Endodermal cell (in vitro differentiated cells): ENCODE measurements around the gene DCST2. TPM values are rescaled to one million over a fixed set of nuclear protein-coding genes. Genes with fewer than 3 reads are reported as not detected.

Experiments used
- DNase-seq: peaks from one replicate; pipeline ENCODE4 v3.0.0-alpha.2; 2017
- H3K27ac ChIP-seq: 2 replicates; pipeline ENCODE4 v1.5.1; 2013; ENCODE audit warnings: mild to moderate bottlenecking, low read depth, low read length, moderate library complexity
- H3K27me3 ChIP-seq: 2 replicates; pipeline ENCODE4 v1.6.1; 2013; ENCODE audit warnings: mild to moderate bottlenecking, low read length, moderate library complexity; ENCODE audit not compliant: insufficient read depth, control insufficient read depth, poor library complexity, severe bottlenecking
- H3K36me3 ChIP-seq: 2 replicates; pipeline ENCODE4 v1.7.0; 2013; ENCODE audit warnings: mild to moderate bottlenecking, low read length, moderate library complexity; ENCODE audit not compliant: control insufficient read depth, insufficient read depth
- H3K4me1 ChIP-seq: one replicate; pipeline ENCODE4 v1.7.0; 2013; ENCODE audit warnings: low read length; ENCODE audit not compliant: control insufficient read depth, insufficient read depth
- H3K4me3 ChIP-seq: 2 replicates; pipeline ENCODE4 v1.5.1; 2013; ENCODE audit warnings: mild to moderate bottlenecking, low read length, moderate library complexity
- H3K9ac ChIP-seq: 2 replicates; pipeline ENCODE4 v1.6.1; 2013; ENCODE audit warnings: mild to moderate bottlenecking, low read length, moderate library complexity; ENCODE audit not compliant: poor library complexity, severe bottlenecking; ENCODE audit errors: extremely low read depth
- H3K9me3 ChIP-seq: 2 replicates; pipeline ENCODE4 v1.6.1; 2013; ENCODE audit warnings: mild to moderate bottlenecking, low read length, moderate library complexity; ENCODE audit not compliant: control insufficient read depth
- H3K27ac Mint-ChIP-seq: 2 replicates; pipeline ENCODE4 v1.8.0; 2020; ENCODE audit warnings: mixed read lengths
- H3K27me3 Mint-ChIP-seq: 2 replicates; pipeline ENCODE4 v1.8.0; 2021; ENCODE audit warnings: mild to moderate bottlenecking, mixed read lengths; ENCODE audit not compliant: insufficient read depth
- H3K36me3 Mint-ChIP-seq: 2 replicates; pipeline ENCODE4 v1.8.0; 2020; ENCODE audit warnings: low read depth, mixed read lengths
- H3K4me1 Mint-ChIP-seq: 2 replicates; pipeline ENCODE4 v1.8.0; 2020; ENCODE audit warnings: mixed read lengths
- H3K4me3 Mint-ChIP-seq: 2 replicates; pipeline ENCODE4 v1.8.0; 2020; ENCODE audit warnings: mild to moderate bottlenecking, moderate library complexity, mixed read lengths
- H3K9me3 Mint-ChIP-seq: 2 replicates; pipeline ENCODE4 v1.8.0; 2020; ENCODE audit warnings: mild to moderate bottlenecking, mixed read lengths
- CTCF ChIP-seq: fragments of 200-600 bp; sonication (generic); conservative IDR thresholded peaks from 2 replicates; pipeline ENCODE4 v1.5.0; 2021; ENCODE audit warnings: antibody characterized with exemption, mild to moderate bottlenecking
- WGBS, 2 experiments: methylation state at CpG; one replicate each; pipeline versions ENCODE4 v1.1.5 to v1.1.7; 2013; ENCODE audit warnings: missing lambda C conversion rate in 2 of 2, mixed read lengths in 1 of 2; ENCODE audit not compliant: insufficient coverage in 1 of 2, insufficient read length in 1 of 2; 5-methylcytosine and 5-hydroxymethylcytosine counted together
- total RNA-seq, 2 donors: library from RNA; stranded (reverse); fragmentation: NEBNext Ultra II Directional in 1 of 2; extraction: Animal tissue kit (Norgen Biotek cat#: 25700) in 1 of 2; gene quantifications; 2 replicates in 1 of 2; 3 replicates in 1 of 2; pipeline ENCODE4 v1.2.1, GENCODE V29; 2021

The DCST2 gene
- total RNA-seq, 2 donors from 2014 or later, result 0.44 to 2.0 TPM

- WGBS, 2 experiments, result 93 to 95% methylated on average over 2 to 3 of the region's 3 CpGs
- no peak overlapping the region for H3K4me3 ChIP-seq
- H3K9me3 ChIP-seq, result no peaks in the 10 kb centered on the region
- H3K27me3 Mint-ChIP-seq, result no peaks in the 10 kb centered on the region
- no peak overlapping the region for H3K9ac ChIP-seq
- H3K9me3 Mint-ChIP-seq, result no peaks in the 10 kb centered on the region
- no peak overlapping the region for H3K4me3 Mint-ChIP-seq
- H3K27ac ChIP-seq, result no peak overlapping the region
- peaks cover 14% of the 10 kb centered on the region for H3K4me1 Mint-ChIP-seq
- no peak overlapping the region for H3K27ac Mint-ChIP-seq
- no peaks in the 10 kb centered on the region for H3K4me1 ChIP-seq
- no peak for TF ChIP-seq CTCF
- peaks cover 14% of the 10 kb centered on the region for H3K36me3 Mint-ChIP-seq
- peaks cover 10% of the 10 kb centered on the region for H3K36me3 ChIP-seq
- no peaks in the 10 kb centered on the region for H3K27me3 ChIP-seq
- DNase-seq, result no peak
Observed at GRCh38 chr1:155012776-155013602, 20.6 kb downstream of the DCST2 start.

DNA sequence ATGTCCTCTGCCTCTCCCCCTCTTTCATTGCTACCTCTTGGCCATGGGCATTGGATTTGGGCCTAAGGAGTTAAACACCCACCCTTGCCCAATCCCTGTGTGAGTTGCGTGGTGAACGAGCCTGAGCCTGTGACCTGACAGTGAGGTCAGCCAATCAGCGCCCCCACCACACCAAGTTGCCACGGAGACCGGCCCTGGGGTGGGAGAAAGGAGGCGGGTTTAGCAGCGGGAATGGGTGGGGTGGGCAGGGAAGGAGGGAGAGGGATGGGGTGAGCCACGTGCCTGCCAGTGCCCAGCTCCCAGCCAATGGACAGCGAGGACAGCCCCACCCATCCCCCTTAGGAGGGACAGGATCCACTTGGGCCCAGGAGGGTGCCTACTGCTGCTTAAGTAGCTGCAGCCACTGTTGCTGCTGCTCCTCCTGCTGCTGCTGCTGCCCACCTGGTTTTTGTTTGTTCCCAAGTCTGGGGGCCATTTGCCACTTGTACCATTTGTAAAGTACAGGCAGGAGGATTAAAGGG, 21.5 kb downstream of the DCST2 start:
- Histone ChIP-seq H3K36me3 (peaks cover 10% of the 10 kb centered on the region), H3K9ac (no peak overlapping the region), H3K27me3 (no peaks in the 10 kb centered on the region), H3K9me3 (no peaks in the 10 kb centered on the region), H3K27ac (no peak overlapping the region), H3K4me3 (no peak overlapping the region), H3K4me1 (no peaks in the 10 kb centered on the region)
- TF ChIP-seq CTCF, result no peak
- H3K36me3 Mint-ChIP-seq, result peaks cover 14% of the 10 kb centered on the region
- H3K9me3 Mint-ChIP-seq, result no peaks in the 10 kb centered on the region
- peak; percentile 97 for DNase-seq
- no peak overlapping the region for H3K4me3 Mint-ChIP-seq
- no peaks in the 10 kb centered on the region for H3K27me3 Mint-ChIP-seq
- peaks cover 14% of the 10 kb centered on the region for H3K4me1 Mint-ChIP-seq
- WGBS, 2 experiments, result 37% methylated on average over 9 of the region's 9 CpGs; no CpG with 5 or more reads in 1 of the 2 experiments
- peak overlapping the region; percentile 48 for H3K27ac Mint-ChIP-seq

DNA sequence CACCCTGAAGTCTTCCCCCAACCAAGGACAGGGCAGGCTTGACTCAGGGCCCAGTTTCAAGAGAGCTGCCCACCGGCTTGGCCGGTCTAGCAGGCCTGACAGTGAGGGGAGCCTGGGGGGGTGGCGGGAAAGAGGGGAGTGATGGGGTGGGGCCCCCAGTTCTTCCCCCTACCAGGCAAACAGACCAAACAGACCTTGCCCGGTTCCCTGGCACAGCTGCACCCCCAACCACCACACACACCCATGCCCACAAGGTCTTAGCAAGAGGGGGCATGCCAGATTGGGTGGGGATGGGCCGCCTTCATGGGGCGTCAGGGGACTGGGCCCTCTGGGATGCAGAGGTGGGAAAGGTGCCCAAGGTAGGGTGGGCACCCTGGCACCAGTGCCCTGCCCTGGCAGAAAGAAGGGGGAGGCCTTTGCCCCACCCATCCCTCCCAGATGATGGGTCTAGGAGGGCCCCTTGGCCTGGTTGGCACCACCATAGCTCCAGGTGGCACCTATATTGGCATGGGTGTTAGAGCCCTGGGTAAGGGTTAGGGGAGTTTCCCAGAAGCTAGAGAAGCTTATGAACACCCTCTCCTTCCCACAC, 22.1 kb downstream of the DCST2 start:
- Histone ChIP-seq H3K27ac (no peak overlapping the region), H3K9ac (no peak overlapping the region), H3K9me3 (no peaks in the 10 kb centered on the region), H3K4me3 (no peak overlapping the region), H3K4me1 (no peaks in the 10 kb centered on the region), H3K36me3 (peaks cover 10% of the 10 kb centered on the region), H3K27me3 (no peaks in the 10 kb centered on the region)
- Mint-ChIP-seq H3K9me3 (no peaks in the 10 kb centered on the region), H3K36me3 (peaks cover 14% of the 10 kb centered on the region), H3K4me1 (peaks cover 14% of the 10 kb centered on the region), H3K4me3 (no peak overlapping the region), H3K27me3 (no peaks in the 10 kb centered on the region), H3K27ac (no peak overlapping the region)
- no peak for TF ChIP-seq CTCF
- WGBS, 2 experiments, result 91 to 100% methylated on average over 2 to 4 of the region's 6 CpGs
- DNase-seq, result no peak
